Panc1 (cell line): Measurements from ENCODE around the gene FKBP6. TPM values are rescaled to one million over a fixed set of nuclear protein-coding genes. Genes with fewer than 3 reads are reported as not detected.
"Not testable (repeated sequence)": the region's sequence is repeated elsewhere in the genome, so short reads cannot be mapped to it uniquely, and the experiment has no call there.

ENCODE experiments used
- ATAC-seq: fragments of 200-7000 bp; cut with Tn5 transposase; 2 replicates; pipeline ENCODE4 v1.9.1; 2020; ENCODE audit warnings: mild to moderate bottlenecking, moderate library complexity
- BruUV-seq: library from RNA; stranded (reverse); fragments of 400-500 nt; replicated peaks from 2 replicates; lab custom pipeline; 2021; lab: Mats Ljungman, UMichigan
- CTCF ChIA-PET: fragments of 300-600 bp; sonication (Branson Sonifier 250); formaldehyde crosslinking; loops from one replicate; lab custom pipeline; 2022; ENCODE audit warnings: antibody characterized with exemption; lab: Charles Lee
- POLR2A ChIA-PET: fragments of 300-600 bp; sonication (Branson Sonifier 250); formaldehyde crosslinking; loops from one replicate; lab custom pipeline; 2022; ENCODE audit warnings: antibody characterized with exemption; lab: Charles Lee
- DNase-seq: peaks from one replicate; pipeline ENCODE4 v3.0.0-alpha.2; 2010; ENCODE audit warnings: low read depth, low spot score
- H3K27ac ChIP-seq: 2 replicates; pipeline ENCODE4 v1.5.1; 2011; ENCODE audit warnings: mild to moderate bottlenecking, low read length, inconsistent platforms
- H3K27me3 ChIP-seq: fragments of 200-500 bp; sonication (Bioruptor generic); 2 replicates; pipeline ENCODE4 v1.6.0; 2014; ENCODE audit warnings: low read length, inconsistent platforms; ENCODE audit not compliant: control insufficient read depth, insufficient read depth
- H3K36me3 ChIP-seq: fragments of 200-500 bp; sonication (Bioruptor generic); 2 replicates; pipeline ENCODE4 v1.5.1; 2014; ENCODE audit warnings: inconsistent platforms, mild to moderate bottlenecking, low read length, moderate library complexity; ENCODE audit not compliant: control insufficient read depth, insufficient read depth
- H3K4me1 ChIP-seq: 2 replicates; pipeline ENCODE4 v1.5.1; 2011; ENCODE audit warnings: inconsistent platforms, mild to moderate bottlenecking, low read length, moderate library complexity; ENCODE audit not compliant: control insufficient read depth, insufficient read depth
- H3K4me3 ChIP-seq, 2 experiments: 2 replicates each; pipeline ENCODE4 v1.5.1; 2011 to 2012; ENCODE audit warnings: low read depth in 2 of 2, low read length in 2 of 2, mild to moderate bottlenecking in 2 of 2, inconsistent platforms in 1 of 2, moderate library complexity in 1 of 2
- H3K9me3 ChIP-seq: fragments of 200-500 bp; sonication (Bioruptor generic); 2 replicates; pipeline ENCODE4 v1.5.1; 2014; ENCODE audit warnings: low read depth, mild to moderate bottlenecking, inconsistent platforms, low read length, moderate library complexity; ENCODE audit not compliant: control insufficient read depth, insufficient read depth
- POLR2AphosphoS5 ChIP-seq: IDR thresholded peaks from 2 replicates; pipeline ENCODE4 v1.6.1; 2012; ENCODE audit warnings: mild to moderate bottlenecking, low read depth, low read length, moderate library complexity
- SIN3A ChIP-seq: IDR thresholded peaks from 2 replicates; pipeline ENCODE4 v1.6.1; 2012; ENCODE audit warnings: low read depth, mild to moderate bottlenecking, low read length, moderate library complexity, borderline replicate concordance; ENCODE audit not compliant: insufficient read depth
- TCF7L2 ChIP-seq: IDR thresholded peaks from 2 replicates; pipeline ENCODE4 v1.6.1; 2011; ENCODE audit warnings: mild to moderate bottlenecking, low read depth, low read length, inconsistent platforms
- in situ Hi-C: cut with HindIII; loops from 2 replicates; pipeline ENCODE4 v1.10.0; 2016; ENCODE audit warnings: low sequenced_read_pairs, low pct_unique_long_range_greater_than_20kb
- intact Hi-C: fragments of 100-400 bp; cut with micrococcal nuclease; formaldehyde crosslinking; loops from one replicate; pipeline ENCODE4 v1.10.0; 2022; ENCODE audit not compliant: unreplicated experiment
- total RNA-seq: library from RNA; stranded (reverse); gene quantifications from one replicate; pipeline ENCODE4 v1.2.1, GENCODE V29; 2021; ENCODE audit not compliant: unreplicated experiment
- TF ChIP-seq, protein P1 (sequence below): fragments of 450-650 bp; IDR thresholded peaks from 2 replicates; pipeline ENCODE4 v1.5.1; 2017; ENCODE audit warnings: mild to moderate bottlenecking
- TF ChIP-seq, protein P2 (sequence below), 2 experiments: IDR thresholded peaks; 2 replicates each; pipeline ENCODE4 v1.6.1; 2011 to 2012; ENCODE audit warnings: low read depth in 2 of 2, control low read depth in 1 of 2, low read length in 1 of 2, mild to moderate bottlenecking in 1 of 2, moderate library complexity in 1 of 2; ENCODE audit not compliant: insufficient read depth in 1 of 2

Gene FKBP6
- total RNA-seq, 1 experiment from 2014 or later: not detected

DNA sequence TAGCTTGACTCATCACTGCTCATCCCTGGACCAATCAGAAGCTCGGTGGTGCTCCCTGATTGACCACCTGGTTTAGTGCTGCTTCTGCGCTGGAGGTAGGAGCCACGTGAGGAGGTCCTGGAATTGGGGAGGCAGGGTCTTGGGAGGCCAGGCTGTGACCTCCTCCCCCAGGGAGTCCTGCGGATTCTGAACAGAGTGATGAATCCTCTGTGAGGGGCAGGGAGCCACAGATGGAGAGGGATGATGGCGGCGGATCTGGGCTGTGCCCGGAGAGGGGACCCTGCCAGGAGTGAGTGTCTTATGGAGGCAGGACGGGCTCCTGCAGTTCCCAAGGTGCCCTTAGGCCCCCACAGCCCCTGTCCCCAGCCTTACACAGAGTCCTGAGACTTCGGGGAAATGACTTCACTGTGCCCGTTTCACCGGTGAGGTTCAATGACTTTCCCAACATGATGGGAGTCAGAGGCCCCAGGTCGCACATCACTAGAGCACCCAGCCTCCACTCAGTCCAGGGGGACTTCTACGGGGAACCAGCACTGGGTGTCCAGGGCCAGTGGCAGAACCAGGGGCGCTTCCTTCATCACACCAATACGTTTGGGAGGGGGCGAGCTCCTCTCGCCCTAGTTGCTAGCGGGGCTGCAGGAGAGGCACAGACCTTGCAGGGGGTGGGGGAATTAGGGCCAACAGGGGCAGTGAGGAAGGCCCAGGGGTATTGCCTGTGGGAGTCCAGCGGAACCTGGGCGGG, 48.9 kb downstream of the FKBP6 start:
- no peaks in the 10 kb centered on the region for H3K9me3 ChIP-seq
- ChIA-PET POLR2A (no interaction called here), CTCF (no interaction called here)
- in situ Hi-C loops (no loop called here), intact Hi-C loops (no loop called here)
- TF ChIP-seq, protein P1, sequence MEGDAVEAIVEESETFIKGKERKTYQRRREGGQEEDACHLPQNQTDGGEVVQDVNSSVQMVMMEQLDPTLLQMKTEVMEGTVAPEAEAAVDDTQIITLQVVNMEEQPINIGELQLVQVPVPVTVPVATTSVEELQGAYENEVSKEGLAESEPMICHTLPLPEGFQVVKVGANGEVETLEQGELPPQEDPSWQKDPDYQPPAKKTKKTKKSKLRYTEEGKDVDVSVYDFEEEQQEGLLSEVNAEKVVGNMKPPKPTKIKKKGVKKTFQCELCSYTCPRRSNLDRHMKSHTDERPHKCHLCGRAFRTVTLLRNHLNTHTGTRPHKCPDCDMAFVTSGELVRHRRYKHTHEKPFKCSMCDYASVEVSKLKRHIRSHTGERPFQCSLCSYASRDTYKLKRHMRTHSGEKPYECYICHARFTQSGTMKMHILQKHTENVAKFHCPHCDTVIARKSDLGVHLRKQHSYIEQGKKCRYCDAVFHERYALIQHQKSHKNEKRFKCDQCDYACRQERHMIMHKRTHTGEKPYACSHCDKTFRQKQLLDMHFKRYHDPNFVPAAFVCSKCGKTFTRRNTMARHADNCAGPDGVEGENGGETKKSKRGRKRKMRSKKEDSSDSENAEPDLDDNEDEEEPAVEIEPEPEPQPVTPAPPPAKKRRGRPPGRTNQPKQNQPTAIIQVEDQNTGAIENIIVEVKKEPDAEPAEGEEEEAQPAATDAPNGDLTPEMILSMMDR: no peak
- TF ChIP-seq, protein P2, sequence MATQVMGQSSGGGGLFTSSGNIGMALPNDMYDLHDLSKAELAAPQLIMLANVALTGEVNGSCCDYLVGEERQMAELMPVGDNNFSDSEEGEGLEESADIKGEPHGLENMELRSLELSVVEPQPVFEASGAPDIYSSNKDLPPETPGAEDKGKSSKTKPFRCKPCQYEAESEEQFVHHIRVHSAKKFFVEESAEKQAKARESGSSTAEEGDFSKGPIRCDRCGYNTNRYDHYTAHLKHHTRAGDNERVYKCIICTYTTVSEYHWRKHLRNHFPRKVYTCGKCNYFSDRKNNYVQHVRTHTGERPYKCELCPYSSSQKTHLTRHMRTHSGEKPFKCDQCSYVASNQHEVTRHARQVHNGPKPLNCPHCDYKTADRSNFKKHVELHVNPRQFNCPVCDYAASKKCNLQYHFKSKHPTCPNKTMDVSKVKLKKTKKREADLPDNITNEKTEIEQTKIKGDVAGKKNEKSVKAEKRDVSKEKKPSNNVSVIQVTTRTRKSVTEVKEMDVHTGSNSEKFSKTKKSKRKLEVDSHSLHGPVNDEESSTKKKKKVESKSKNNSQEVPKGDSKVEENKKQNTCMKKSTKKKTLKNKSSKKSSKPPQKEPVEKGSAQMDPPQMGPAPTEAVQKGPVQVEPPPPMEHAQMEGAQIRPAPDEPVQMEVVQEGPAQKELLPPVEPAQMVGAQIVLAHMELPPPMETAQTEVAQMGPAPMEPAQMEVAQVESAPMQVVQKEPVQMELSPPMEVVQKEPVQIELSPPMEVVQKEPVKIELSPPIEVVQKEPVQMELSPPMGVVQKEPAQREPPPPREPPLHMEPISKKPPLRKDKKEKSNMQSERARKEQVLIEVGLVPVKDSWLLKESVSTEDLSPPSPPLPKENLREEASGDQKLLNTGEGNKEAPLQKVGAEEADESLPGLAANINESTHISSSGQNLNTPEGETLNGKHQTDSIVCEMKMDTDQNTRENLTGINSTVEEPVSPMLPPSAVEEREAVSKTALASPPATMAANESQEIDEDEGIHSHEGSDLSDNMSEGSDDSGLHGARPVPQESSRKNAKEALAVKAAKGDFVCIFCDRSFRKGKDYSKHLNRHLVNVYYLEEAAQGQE (IDR thresholded peaks at IDR 0.05; ENCODE audit: insufficient read depth in 1 of 2, low read depth in 2 of 2, low read length in 1 of 2): no peak
- TF ChIP-seq TCF7L2 (no peak), POLR2AphosphoS5 (no peak), SIN3A (no peak)
- no peaks in the 10 kb centered on the region for H3K27me3 ChIP-seq
- H3K4me3 ChIP-seq: no peak overlapping the region
- ATAC-seq (peak; percentile 43), DNase-seq (no peak)
- H3K36me3 ChIP-seq: no peaks in the 10 kb centered on the region
- H3K4me1 ChIP-seq: no peaks in the 10 kb centered on the region
- no TSS peak for BruUV-seq
- H3K27ac ChIP-seq: no peak overlapping the region

DNA sequence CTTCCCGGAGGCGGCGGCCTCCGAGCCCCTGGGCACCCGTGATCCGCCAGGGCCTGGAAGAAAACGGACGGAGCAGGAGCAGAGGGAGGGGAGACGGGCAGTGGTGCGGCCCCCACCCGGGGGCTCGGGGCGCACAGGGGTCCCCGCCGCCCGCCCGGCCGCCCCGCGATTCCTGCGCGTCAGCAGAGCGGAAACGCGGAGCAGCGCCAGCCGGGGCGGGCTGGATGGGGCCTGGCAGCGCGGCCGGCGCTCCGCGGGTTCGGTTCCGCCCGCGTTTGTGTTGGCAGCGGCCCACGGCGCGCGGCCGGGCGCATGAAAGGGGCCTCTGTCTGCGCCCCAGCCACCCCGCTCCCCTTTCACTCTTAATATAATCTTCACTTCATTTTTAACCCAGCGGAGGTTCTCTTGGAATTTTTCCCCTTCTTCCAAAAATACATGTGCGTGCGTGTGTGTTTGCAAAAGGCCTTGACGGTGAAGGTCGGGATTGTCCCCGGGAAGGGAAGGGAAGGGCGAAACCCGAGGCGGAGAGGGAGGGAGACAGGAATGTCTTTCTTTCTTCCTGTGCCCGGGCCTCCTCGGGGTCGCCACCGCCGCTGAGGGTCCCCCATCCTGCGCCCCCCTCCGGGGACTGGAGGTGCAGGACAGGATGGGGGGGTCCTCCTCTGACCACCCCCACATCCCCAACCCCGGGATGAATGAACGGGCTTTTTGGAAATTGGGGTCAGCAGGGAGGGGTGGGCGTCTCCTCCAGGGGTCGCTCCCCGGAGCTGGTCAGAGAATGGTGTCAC, 49.6 kb downstream of the FKBP6 start:
- H3K9me3 ChIP-seq, H3K27ac ChIP-seq, CTCF ChIA-PET, in situ Hi-C loops, H3K4me1 ChIP-seq, H3K36me3 ChIP-seq, DNase-seq, ATAC-seq, H3K27me3 ChIP-seq, intact Hi-C loops, POLR2A ChIA-PET, BruUV-seq: not testable (repeated sequence)
- peak overlapping the region in 1 of 2 experiments; percentile 16; a peak in 1 of 4 replicates for H3K4me3 ChIP-seq
